ENCODE results near the gene AP5M1.
"Not testable (repeated sequence)": the region's sequence is repeated elsewhere in the genome, so short reads cannot be mapped to it uniquely, and the experiment has no call there.

AP5M1 gene

GRCh38 chr14:57291692-57292647, 23.2 kb downstream of the AP5M1 start:
- DNase-seq, result no peak

- DNase-seq, result no peak
These were observed 25.4 kb downstream of the AP5M1 start for GRCh38 chr14:57293866-57294837.

GRCh38 chr14:57295239-57295638, 26.5 kb downstream of the AP5M1 start:
- DNase-seq, result no peak

GRCh38 chr14:57297852-57298251, 29.1 kb downstream of the AP5M1 start:
- DNase-seq, result no peak

- DNase-seq, result no peak
These were observed 30.7 kb downstream of the AP5M1 start for GRCh38 chr14:57299511-57299910.

GRCh38 chr14:57302883-57303282, 34.1 kb downstream of the AP5M1 start:
- DNase-seq, result no peak

GRCh38 chr14:57314396-57315089, 45.8 kb downstream of the AP5M1 start:
- DNase-seq, result no peak

GRCh38 chr14:57317248-57317833, 48.6 kb downstream of the AP5M1 start:
- peak; percentile 64 for DNase-seq

GRCh38 chr14:57319636-57320192, 50.9 kb downstream of the AP5M1 start:
- DNase-seq, result no peak

- DNase-seq, result no peak
These were observed 55.0 kb downstream of the AP5M1 start for GRCh38 chr14:57323721-57324120.

GRCh38 chr14:57326253-57326652, 57.5 kb downstream of the AP5M1 start:
- no peak for DNase-seq

GRCh38 chr14:57329833-57330232, 61.1 kb downstream of the AP5M1 start:
- DNase-seq, result no peak

GRCh38 chr14:57332475-57332874, 63.7 kb downstream of the AP5M1 start:
- not testable (repeated sequence) for DNase-seq

GRCh38 chr14:57333726-57334125, 65.0 kb downstream of the AP5M1 start:
- DNase-seq, result not testable (repeated sequence)

- DNase-seq, result not testable (repeated sequence)
These were observed 75.0 kb downstream of the AP5M1 start for GRCh38 chr14:57343545-57344297.

- DNase-seq, result no peak
These were observed 76.3 kb downstream of the AP5M1 start for GRCh38 chr14:57345106-57345505.

- no peak for DNase-seq
These were observed 78.0 kb downstream of the AP5M1 start for GRCh38 chr14:57346741-57347140.

Data from activated T-cell treated with anti-CD3 and anti-CD28 coated beads for 4 hours (primary cell).